HEK293 (cell line): ENCODE measurements around the gene KLK15.

Experiments
- BCL11A ChIP-seq: fragments of 450-650 bp; formaldehyde crosslinking; IDR thresholded peaks from 2 replicates; pipeline ENCODE4 v1.5.1; 2016; ENCODE audit warnings: low read depth, missing biosample characterization, missing genetic modification characterization
- KLF8 ChIP-seq: fragments of 450-650 bp; formaldehyde crosslinking; IDR thresholded peaks from 2 replicates; pipeline ENCODE4 v1.5.1; 2016; ENCODE audit warnings: missing biosample characterization, missing genetic modification characterization
- MEIS1 ChIP-seq: sonication (generic); formaldehyde crosslinking; IDR thresholded peaks from 2 replicates; pipeline ENCODE4 v1.8.1; 2022; ENCODE audit warnings: missing genetic modification reagents, mild to moderate bottlenecking, borderline replicate concordance
- OSR2 ChIP-seq: fragments of 450-650 bp; formaldehyde crosslinking; IDR thresholded peaks from 2 replicates; pipeline ENCODE4 v1.5.1; 2016; ENCODE audit warnings: missing biosample characterization, missing genetic modification characterization
- SP2 ChIP-seq: fragments of 450-650 bp; formaldehyde crosslinking; IDR thresholded peaks from 2 replicates; pipeline ENCODE4 v1.5.1; 2016; ENCODE audit warnings: missing biosample characterization, missing genetic modification characterization
- WT1 ChIP-seq: fragments of 450-650 bp; formaldehyde crosslinking; IDR thresholded peaks from 2 replicates; pipeline ENCODE4 v1.5.1; 2016; ENCODE audit warnings: missing biosample characterization, missing genetic modification characterization
- ZBTB21 ChIP-seq: fragments of 450-650 bp; formaldehyde crosslinking; IDR thresholded peaks from 2 replicates; pipeline ENCODE4 v1.5.1; 2017; ENCODE audit warnings: missing biosample characterization, missing genetic modification characterization
- ZNF132 ChIP-seq: fragments of 450-650 bp; formaldehyde crosslinking; IDR thresholded peaks from 2 replicates; pipeline ENCODE4 v1.5.1; 2017; ENCODE audit warnings: missing biosample characterization, missing genetic modification characterization, borderline replicate concordance
- ZNF138 ChIP-seq: fragments of 450-650 bp; formaldehyde crosslinking; IDR thresholded peaks from 2 replicates; pipeline ENCODE4 v1.5.1; 2016; ENCODE audit warnings: missing biosample characterization, missing genetic modification characterization, borderline replicate concordance
- ZNF423 ChIP-seq: fragments of 450-650 bp; formaldehyde crosslinking; IDR thresholded peaks from 2 replicates; pipeline ENCODE4 v1.5.1; 2016; ENCODE audit warnings: missing biosample characterization, missing genetic modification characterization
- ZNF48 ChIP-seq: fragments of 450-650 bp; formaldehyde crosslinking; IDR thresholded peaks from 2 replicates; pipeline ENCODE4 v1.5.1; 2016; ENCODE audit warnings: missing biosample characterization, missing genetic modification characterization
- ZNF544 ChIP-seq: fragments of 450-650 bp; formaldehyde crosslinking; IDR thresholded peaks from 2 replicates; pipeline ENCODE4 v1.5.0; 2017; ENCODE audit warnings: missing biosample characterization, missing genetic modification characterization
- ZNF571 ChIP-seq: fragments of 450-650 bp; formaldehyde crosslinking; IDR thresholded peaks from 2 replicates; pipeline ENCODE4 v1.5.0; 2017; ENCODE audit warnings: missing biosample characterization, missing genetic modification characterization
- ZNF596 ChIP-seq: fragments of 450-650 bp; IDR thresholded peaks from 2 replicates; pipeline ENCODE4 v1.5.0; 2018; ENCODE audit warnings: missing biosample characterization, mild to moderate bottlenecking, missing genetic modification characterization, moderate library complexity
- ZNF776 ChIP-seq: fragments of 450-650 bp; formaldehyde crosslinking; IDR thresholded peaks from 2 replicates; pipeline ENCODE4 v1.5.0; 2017; ENCODE audit warnings: missing biosample characterization, missing genetic modification characterization, borderline replicate concordance
- ZNF777 ChIP-seq: fragments of 450-650 bp; formaldehyde crosslinking; IDR thresholded peaks from 2 replicates; pipeline ENCODE4 v1.5.1; 2017; ENCODE audit warnings: missing biosample characterization, missing genetic modification characterization, borderline replicate concordance
- ZNF843 ChIP-seq: fragments of 450-650 bp; formaldehyde crosslinking; IDR thresholded peaks from 2 replicates; pipeline ENCODE4 v1.5.1; 2016; ENCODE audit warnings: missing biosample characterization, missing genetic modification characterization
- ZXDB ChIP-seq: fragments of 450-650 bp; formaldehyde crosslinking; IDR thresholded peaks from 2 replicates; pipeline ENCODE4 v1.5.1; 2016; ENCODE audit warnings: missing biosample characterization, missing genetic modification characterization
- TF ChIP-seq, protein P1 (sequence below): fragments of 450-650 bp; formaldehyde crosslinking; IDR thresholded peaks from 2 replicates; pipeline ENCODE4 v1.5.1; 2016; ENCODE audit warnings: missing biosample characterization, missing genetic modification characterization
- TF ChIP-seq, protein P2 (sequence below): fragments of 450-650 bp; formaldehyde crosslinking; IDR thresholded peaks from 2 replicates; pipeline ENCODE4 v1.5.1; 2016; ENCODE audit warnings: missing biosample characterization, missing genetic modification characterization
- TF ChIP-seq, protein P3 (sequence below): fragments of 450-650 bp; formaldehyde crosslinking; IDR thresholded peaks from 2 replicates; pipeline ENCODE4 v1.5.1; 2016; ENCODE audit warnings: missing biosample characterization, missing genetic modification characterization
- TF ChIP-seq, protein P4 (sequence below): fragments of 450-650 bp; formaldehyde crosslinking; IDR thresholded peaks from 2 replicates; pipeline ENCODE4 v1.5.1; 2016; ENCODE audit warnings: missing biosample characterization, missing genetic modification characterization
- TF ChIP-seq, protein P5 (sequence below): fragments of 450-650 bp; formaldehyde crosslinking; IDR thresholded peaks from 2 replicates; pipeline ENCODE4 v1.5.1; 2017; ENCODE audit warnings: missing biosample characterization, missing genetic modification characterization
- TF ChIP-seq, protein P6 (sequence below): fragments of 450-650 bp; formaldehyde crosslinking; IDR thresholded peaks from 2 replicates; pipeline ENCODE4 v1.5.1; 2016; ENCODE audit warnings: missing biosample characterization, missing genetic modification characterization, low read depth

The KLK15 gene

DNA sequence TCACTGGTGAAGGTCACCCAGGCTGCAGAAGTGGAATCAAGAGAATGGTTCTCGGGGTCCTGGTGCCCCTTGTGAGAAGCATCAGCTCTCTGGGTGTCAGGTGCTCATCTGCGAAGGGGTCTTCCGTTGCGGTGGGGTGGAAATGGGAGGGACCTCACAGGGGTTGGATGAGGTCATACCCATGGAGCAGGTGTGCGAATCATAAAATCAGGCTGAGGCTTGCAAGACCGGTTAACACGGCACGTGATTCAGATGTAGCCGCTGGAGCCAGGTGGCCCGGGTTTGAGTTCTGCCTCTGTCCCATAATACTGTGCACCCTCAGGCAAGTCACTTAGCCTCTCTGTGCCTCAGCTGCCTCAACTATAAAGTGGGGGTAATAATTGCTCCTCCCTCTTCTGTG, 3.9 kb upstream of the KLK15 start (continued):
- TF ChIP-seq, protein P1, sequence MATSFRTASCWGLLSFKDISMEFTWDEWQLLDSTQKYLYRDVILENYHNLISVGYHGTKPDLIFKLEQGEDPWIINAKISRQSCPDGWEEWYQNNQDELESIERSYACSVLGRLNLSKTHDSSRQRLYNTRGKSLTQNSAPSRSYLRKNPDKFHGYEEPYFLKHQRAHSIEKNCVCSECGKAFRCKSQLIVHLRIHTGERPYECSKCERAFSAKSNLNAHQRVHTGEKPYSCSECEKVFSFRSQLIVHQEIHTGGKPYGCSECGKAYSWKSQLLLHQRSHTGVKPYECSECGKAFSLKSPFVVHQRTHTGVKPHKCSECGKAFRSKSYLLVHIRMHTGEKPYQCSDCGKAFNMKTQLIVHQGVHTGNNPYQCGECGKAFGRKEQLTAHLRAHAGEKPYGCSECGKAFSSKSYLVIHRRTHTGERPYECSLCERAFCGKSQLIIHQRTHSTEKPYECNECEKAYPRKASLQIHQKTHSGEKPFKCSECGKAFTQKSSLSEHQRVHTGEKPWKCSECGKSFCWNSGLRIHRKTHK: no peak
- TF ChIP-seq BCL11A: 0 out of 2 replicates have a peak, but pooled peaks have one; percentile 28
- no peak for TF ChIP-seq ZNF544 (tag by site-specific recombination)
- no peak for TF ChIP-seq ZBTB21 (tag by site-specific recombination)
- TF ChIP-seq ZNF571 (tag by site-specific recombination): no peak
- TF ChIP-seq ZNF132 (tag by site-specific recombination): no peak
- peak; percentile 37; the same call in 1 of the 2 replicates for TF ChIP-seq KLF8 (tag by site-specific recombination)
- TF ChIP-seq, protein P2, sequence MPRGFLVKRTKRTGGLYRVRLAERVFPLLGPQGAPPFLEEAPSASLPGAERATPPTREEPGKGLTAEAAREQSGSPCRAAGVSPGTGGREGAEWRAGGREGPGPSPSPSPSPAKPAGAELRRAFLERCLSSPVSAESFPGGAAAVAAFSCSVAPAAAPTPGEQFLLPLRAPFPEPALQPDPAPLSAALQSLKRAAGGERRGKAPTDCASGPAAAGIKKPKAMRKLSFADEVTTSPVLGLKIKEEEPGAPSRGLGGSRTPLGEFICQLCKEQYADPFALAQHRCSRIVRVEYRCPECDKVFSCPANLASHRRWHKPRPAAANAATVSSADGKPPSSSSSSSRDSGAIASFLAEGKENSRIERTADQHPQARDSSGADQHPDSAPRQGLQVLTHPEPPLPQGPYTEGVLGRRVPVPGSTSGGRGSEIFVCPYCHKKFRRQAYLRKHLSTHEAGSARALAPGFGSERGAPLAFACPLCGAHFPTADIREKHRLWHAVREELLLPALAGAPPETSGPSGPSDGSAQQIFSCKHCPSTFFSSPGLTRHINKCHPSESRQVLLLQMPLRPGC (tag by site-specific recombination): no peak
- TF ChIP-seq, protein P3, sequence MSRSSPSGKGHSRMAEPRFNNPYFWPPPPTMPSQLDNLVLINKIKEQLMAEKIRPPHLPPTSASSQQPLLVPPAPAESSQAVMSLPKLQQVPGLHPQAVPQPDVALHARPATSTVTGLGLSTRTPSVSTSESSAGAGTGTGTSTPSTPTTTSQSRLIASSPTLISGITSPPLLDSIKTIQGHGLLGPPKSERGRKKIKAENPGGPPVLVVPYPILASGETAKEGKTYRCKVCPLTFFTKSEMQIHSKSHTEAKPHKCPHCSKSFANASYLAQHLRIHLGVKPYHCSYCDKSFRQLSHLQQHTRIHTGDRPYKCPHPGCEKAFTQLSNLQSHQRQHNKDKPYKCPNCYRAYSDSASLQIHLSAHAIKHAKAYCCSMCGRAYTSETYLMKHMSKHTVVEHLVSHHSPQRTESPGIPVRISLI (tag by site-specific recombination): no peak
- TF ChIP-seq SP2 (tag by site-specific recombination): no peak
- TF ChIP-seq ZXDB (tag by site-specific recombination): no peak
- TF ChIP-seq ZNF423: no peak
- no peak for TF ChIP-seq ZNF843
- no peak for TF ChIP-seq ZNF48 (tag by site-specific recombination)
- TF ChIP-seq, protein P4, sequence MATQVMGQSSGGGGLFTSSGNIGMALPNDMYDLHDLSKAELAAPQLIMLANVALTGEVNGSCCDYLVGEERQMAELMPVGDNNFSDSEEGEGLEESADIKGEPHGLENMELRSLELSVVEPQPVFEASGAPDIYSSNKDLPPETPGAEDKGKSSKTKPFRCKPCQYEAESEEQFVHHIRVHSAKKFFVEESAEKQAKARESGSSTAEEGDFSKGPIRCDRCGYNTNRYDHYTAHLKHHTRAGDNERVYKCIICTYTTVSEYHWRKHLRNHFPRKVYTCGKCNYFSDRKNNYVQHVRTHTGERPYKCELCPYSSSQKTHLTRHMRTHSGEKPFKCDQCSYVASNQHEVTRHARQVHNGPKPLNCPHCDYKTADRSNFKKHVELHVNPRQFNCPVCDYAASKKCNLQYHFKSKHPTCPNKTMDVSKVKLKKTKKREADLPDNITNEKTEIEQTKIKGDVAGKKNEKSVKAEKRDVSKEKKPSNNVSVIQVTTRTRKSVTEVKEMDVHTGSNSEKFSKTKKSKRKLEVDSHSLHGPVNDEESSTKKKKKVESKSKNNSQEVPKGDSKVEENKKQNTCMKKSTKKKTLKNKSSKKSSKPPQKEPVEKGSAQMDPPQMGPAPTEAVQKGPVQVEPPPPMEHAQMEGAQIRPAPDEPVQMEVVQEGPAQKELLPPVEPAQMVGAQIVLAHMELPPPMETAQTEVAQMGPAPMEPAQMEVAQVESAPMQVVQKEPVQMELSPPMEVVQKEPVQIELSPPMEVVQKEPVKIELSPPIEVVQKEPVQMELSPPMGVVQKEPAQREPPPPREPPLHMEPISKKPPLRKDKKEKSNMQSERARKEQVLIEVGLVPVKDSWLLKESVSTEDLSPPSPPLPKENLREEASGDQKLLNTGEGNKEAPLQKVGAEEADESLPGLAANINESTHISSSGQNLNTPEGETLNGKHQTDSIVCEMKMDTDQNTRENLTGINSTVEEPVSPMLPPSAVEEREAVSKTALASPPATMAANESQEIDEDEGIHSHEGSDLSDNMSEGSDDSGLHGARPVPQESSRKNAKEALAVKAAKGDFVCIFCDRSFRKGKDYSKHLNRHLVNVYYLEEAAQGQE (tag by site-specific recombination): no peak
- no peak for TF ChIP-seq ZNF138 (tag by site-specific recombination)
- no peak for TF ChIP-seq OSR2
- TF ChIP-seq MEIS1 (CRISPR knock-in tag): no peak
- TF ChIP-seq WT1 (tag by site-specific recombination): no peak
- TF ChIP-seq, protein P5, sequence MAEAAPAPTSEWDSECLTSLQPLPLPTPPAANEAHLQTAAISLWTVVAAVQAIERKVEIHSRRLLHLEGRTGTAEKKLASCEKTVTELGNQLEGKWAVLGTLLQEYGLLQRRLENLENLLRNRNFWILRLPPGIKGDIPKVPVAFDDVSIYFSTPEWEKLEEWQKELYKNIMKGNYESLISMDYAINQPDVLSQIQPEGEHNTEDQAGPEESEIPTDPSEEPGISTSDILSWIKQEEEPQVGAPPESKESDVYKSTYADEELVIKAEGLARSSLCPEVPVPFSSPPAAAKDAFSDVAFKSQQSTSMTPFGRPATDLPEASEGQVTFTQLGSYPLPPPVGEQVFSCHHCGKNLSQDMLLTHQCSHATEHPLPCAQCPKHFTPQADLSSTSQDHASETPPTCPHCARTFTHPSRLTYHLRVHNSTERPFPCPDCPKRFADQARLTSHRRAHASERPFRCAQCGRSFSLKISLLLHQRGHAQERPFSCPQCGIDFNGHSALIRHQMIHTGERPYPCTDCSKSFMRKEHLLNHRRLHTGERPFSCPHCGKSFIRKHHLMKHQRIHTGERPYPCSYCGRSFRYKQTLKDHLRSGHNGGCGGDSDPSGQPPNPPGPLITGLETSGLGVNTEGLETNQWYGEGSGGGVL (tag by site-specific recombination): 0 out of 2 replicates have a peak, but pooled peaks have one; percentile 15
- TF ChIP-seq ZNF596 (tag by site-specific recombination): no peak
- TF ChIP-seq, protein P6, sequence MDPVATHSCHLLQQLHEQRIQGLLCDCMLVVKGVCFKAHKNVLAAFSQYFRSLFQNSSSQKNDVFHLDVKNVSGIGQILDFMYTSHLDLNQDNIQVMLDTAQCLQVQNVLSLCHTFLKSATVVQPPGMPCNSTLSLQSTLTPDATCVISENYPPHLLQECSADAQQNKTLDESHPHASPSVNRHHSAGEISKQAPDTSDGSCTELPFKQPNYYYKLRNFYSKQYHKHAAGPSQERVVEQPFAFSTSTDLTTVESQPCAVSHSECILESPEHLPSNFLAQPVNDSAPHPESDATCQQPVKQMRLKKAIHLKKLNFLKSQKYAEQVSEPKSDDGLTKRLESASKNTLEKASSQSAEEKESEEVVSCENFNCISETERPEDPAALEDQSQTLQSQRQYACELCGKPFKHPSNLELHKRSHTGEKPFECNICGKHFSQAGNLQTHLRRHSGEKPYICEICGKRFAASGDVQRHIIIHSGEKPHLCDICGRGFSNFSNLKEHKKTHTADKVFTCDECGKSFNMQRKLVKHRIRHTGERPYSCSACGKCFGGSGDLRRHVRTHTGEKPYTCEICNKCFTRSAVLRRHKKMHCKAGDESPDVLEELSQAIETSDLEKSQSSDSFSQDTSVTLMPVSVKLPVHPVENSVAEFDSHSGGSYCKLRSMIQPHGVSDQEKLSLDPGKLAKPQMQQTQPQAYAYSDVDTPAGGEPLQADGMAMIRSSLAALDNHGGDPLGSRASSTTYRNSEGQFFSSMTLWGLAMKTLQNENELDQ (tag by site-specific recombination): no peak
- TF ChIP-seq ZNF777 (tag by site-specific recombination): no peak
- TF ChIP-seq ZNF776 (tag by site-specific recombination): no peak
- TF ChIP-seq, all 188 proteins: peak for 11
